Body of pancreas (tissue), 4 donors: ENCODE results near the gene PRODH2. TPM values are rescaled to one million over a fixed set of nuclear protein-coding genes. Genes with fewer than 3 reads are reported as not detected.

Source experiments
- ATAC-seq: fragments of 150-250 bp; one replicate; pipeline ENCODE4 v1.9.1; 2016
- DNase-seq, 4 donors: peaks; one replicate each; pipeline ENCODE4 v3.0.0-alpha.2; 2019
- H3K27ac ChIP-seq, 4 donors: fragments of 200-600 bp; sonication (generic); 1 replicate in 3 of 4; 2 replicates in 1 of 4; pipeline versions ENCODE4 v1.5.1 to v1.6.1; 2016 to 2019; ENCODE audit warnings: mild to moderate bottlenecking in 1 of 4, mixed read lengths in 1 of 4, moderate library complexity in 1 of 4
- H3K27me3 ChIP-seq, 2 donors: fragments of 200-600 bp; sonication (generic); one replicate each; pipeline ENCODE4 v1.6.0; 2016; ENCODE audit warnings: mild to moderate bottlenecking in 1 of 2
- H3K36me3 ChIP-seq, 2 donors: fragments of 200-600 bp; sonication (generic); replicated peaks in 1 of 2; 2 replicates each; pipeline ENCODE4 v1.5.1; 2016; ENCODE audit warnings: low read depth in 2 of 2; ENCODE audit not compliant: insufficient read depth in 1 of 2
- H3K4me1 ChIP-seq: fragments of 200-600 bp; sonication (generic); one replicate; pipeline ENCODE4 v1.6.0; 2016
- H3K4me3 ChIP-seq, 2 donors: fragments of 200-600 bp; sonication (generic); 1 replicate in 1 of 2; 2 replicates in 1 of 2; pipeline ENCODE4 v1.5.1; 2016 to 2019
- H3K9me3 ChIP-seq, 3 donors: fragments of 200-600 bp; sonication (generic); 1 replicate in 2 of 3; 2 replicates in 1 of 3; pipeline ENCODE4 v1.5.1; 2016
- POLR2A ChIP-seq, 3 donors: fragments of 450-650 bp; IDR thresholded peaks; one replicate each; pipeline ENCODE4 v1.6.1; 2016; ENCODE audit warnings: antibody characterized with exemption in 3 of 3, mild to moderate bottlenecking in 2 of 3
- WGBS, 2 donors: methylation state at CpG; one replicate each; pipeline ENCODE4 v1.1.5; 2017; 5-methylcytosine and 5-hydroxymethylcytosine counted together
- intact Hi-C: fragments of 100-400 bp; cut with DNase I; formaldehyde crosslinking; loops from one replicate; pipeline ENCODE4 v1.15.1; 2023
- total RNA-seq, 2 donors: library from RNA; depleted of rRNA; stranded (reverse); fragments of >200 nt; gene quantifications; one replicate each; pipeline ENCODE4 v1.1.0, GENCODE V29; 2016
- TF ChIP-seq, protein P1 (sequence below), 7 experiments: fragments of 450-650 bp in 4 of 7; fragments of 200-600 bp in 3 of 7; sonication (generic) in 3 of 7; IDR thresholded peaks; one replicate each; pipeline ENCODE4 v1.5.1; 2016 to 2019; ENCODE audit warnings: antibody characterized with exemption in 7 of 7

PRODH2 gene
- total RNA-seq, 2 donors from 2014 or later, result 0.99 to 3.9 TPM

GRCh38 chr19:35757749-35758608, 54.7 kb downstream of the PRODH2 start, which contains the start of gene PROSER3:
Gene PROSER3 (plus strand): TSS chr19:35758176. CDS start chr19:35758216, 40 bp downstream.
- Histone ChIP-seq H3K9me3 (no peaks in the 10 kb centered on the region), H3K27ac (peak within 1 kb of the TSS; percentile 77 to 94 (median 90)), H3K36me3 (peaks cover 0 to 5% of the 10 kb centered on the region in 2 donors), H3K27me3 (no peaks in the 10 kb centered on the region), H3K4me3 (peak within 1 kb of the TSS; percentile 69 to 74), H3K4me1 (peaks cover 29% of the 10 kb centered on the region)
- TF ChIP-seq, protein P1, sequence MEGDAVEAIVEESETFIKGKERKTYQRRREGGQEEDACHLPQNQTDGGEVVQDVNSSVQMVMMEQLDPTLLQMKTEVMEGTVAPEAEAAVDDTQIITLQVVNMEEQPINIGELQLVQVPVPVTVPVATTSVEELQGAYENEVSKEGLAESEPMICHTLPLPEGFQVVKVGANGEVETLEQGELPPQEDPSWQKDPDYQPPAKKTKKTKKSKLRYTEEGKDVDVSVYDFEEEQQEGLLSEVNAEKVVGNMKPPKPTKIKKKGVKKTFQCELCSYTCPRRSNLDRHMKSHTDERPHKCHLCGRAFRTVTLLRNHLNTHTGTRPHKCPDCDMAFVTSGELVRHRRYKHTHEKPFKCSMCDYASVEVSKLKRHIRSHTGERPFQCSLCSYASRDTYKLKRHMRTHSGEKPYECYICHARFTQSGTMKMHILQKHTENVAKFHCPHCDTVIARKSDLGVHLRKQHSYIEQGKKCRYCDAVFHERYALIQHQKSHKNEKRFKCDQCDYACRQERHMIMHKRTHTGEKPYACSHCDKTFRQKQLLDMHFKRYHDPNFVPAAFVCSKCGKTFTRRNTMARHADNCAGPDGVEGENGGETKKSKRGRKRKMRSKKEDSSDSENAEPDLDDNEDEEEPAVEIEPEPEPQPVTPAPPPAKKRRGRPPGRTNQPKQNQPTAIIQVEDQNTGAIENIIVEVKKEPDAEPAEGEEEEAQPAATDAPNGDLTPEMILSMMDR (IDR thresholded peaks at IDR 0.05), result no peak
- TF ChIP-seq POLR2A (IDR thresholded peaks at IDR 0.05), result peak; percentile 28 to 87 (median 86)
- intact Hi-C loops, result no loop called here
- 0% methylated on average over 33 to 49 of the region's 53 CpGs for WGBS, 2 donors
- ATAC-seq (peak; percentile 97), DNase-seq (peak; percentile 98 to 99 (median 98))

GRCh38 chr19:35757231-35757748, 55.4 kb downstream of the PRODH2 start:
- WGBS, 2 donors, result 14 to 17% methylated on average over 18 to 19 of the region's 19 CpGs
- H3K4me1 ChIP-seq, result peaks cover 29% of the 10 kb centered on the region
- no peaks in the 10 kb centered on the region for H3K9me3 ChIP-seq
- DNase-seq, result peak; percentile 59 to 76 (median 70)
- no peak for TF ChIP-seq POLR2A (IDR thresholded peaks at IDR 0.05)
- TF ChIP-seq, protein P1 (IDR thresholded peaks at IDR 0.05), result no peak
- peak overlapping the region; percentile 77 to 94 (median 90) for H3K27ac ChIP-seq
- H3K27me3 ChIP-seq, result no peaks in the 10 kb centered on the region
- intact Hi-C loops, result no loop called here
- peaks cover 0 to 9% of the 10 kb centered on the region in 2 donors for H3K36me3 ChIP-seq
- no peak overlapping the region for H3K4me3 ChIP-seq
- ATAC-seq, result peak; percentile 5

- peaks cover 0 to 7% of the 10 kb centered on the region in 2 donors for H3K36me3 ChIP-seq
- peak in 2 of 4 donors; percentile 49 to 50 for DNase-seq
- peak within 1 kb of the TSS; percentile 77 to 94 (median 90) for H3K27ac ChIP-seq
- no peaks in the 10 kb centered on the region for H3K27me3 ChIP-seq
- peak within 1 kb of the TSS in 1 of 2 donors; percentile 74 for H3K4me3 ChIP-seq
- ATAC-seq, result no peak
- H3K9me3 ChIP-seq, result no peaks in the 10 kb centered on the region
- intact Hi-C loops, result no loop called here
- peak in 2 of 3 donors; percentile 57 to 63 for TF ChIP-seq POLR2A (IDR thresholded peaks at IDR 0.05)
- TF ChIP-seq, protein P1 (IDR thresholded peaks at IDR 0.05), result no peak
- H3K4me1 ChIP-seq, result peaks cover 29% of the 10 kb centered on the region
- WGBS, 2 donors, result 29 to 38% methylated on average over 10 to 50 of the region's 52 CpGs
These were observed 56.0 kb downstream of the PRODH2 start, which contains the start of gene HSPB6 for GRCh38 chr19:35756377-35757230. Gene HSPB6 (minus strand): TSS chr19:35757029. CDS start chr19:35757008, 21 bp downstream.

GRCh38 chr19:35755550-35756376, 56.9 kb downstream of the PRODH2 start:
- intact Hi-C loops, result no loop called here
- 64 to 83% methylated on average over 53 to 71 of the region's 74 CpGs for WGBS, 2 donors
- no peak for TF ChIP-seq POLR2A (IDR thresholded peaks at IDR 0.05)
- TF ChIP-seq, protein P1 (IDR thresholded peaks at IDR 0.05), result no peak

More at GRCh38 chr19:35755550-35756376, 56.9 kb downstream of the PRODH2 start:
- DNase-seq, result peak; percentile 42 to 57 (median 55)
- no peak for ATAC-seq
- no peak overlapping the region for H3K4me3 ChIP-seq
- H3K9me3 ChIP-seq, result no peaks in the 10 kb centered on the region
- no peaks in the 10 kb centered on the region for H3K27me3 ChIP-seq
- peaks cover 29% of the 10 kb centered on the region for H3K4me1 ChIP-seq
- peak overlapping the region; percentile 42 to 94 (median 84) for H3K27ac ChIP-seq
- peaks cover 0 to 7% of the 10 kb centered on the region in 2 donors for H3K36me3 ChIP-seq
